SK-N-SH (cell line): ENCODE measurements around the gene TCF12.

Experiments used
- EP300 ChIP-seq, 2 experiments: IDR thresholded peaks; 2 replicates each; pipeline versions ENCODE4 v1.4.0 to v1.6.1; 2012; ENCODE audit warnings: borderline replicate concordance in 1 of 2, low read depth in 1 of 2, low read length in 1 of 2
- JUND ChIP-seq: IDR thresholded peaks from 2 replicates; pipeline ENCODE4 v1.4.0; 2012
- MXI1 ChIP-seq: IDR thresholded peaks from 2 replicates; pipeline ENCODE4 v1.6.1; 2012; ENCODE audit warnings: mild to moderate bottlenecking, low read depth, low read length, improper control_type of control experiment
- RAD21 ChIP-seq: IDR thresholded peaks from 2 replicates; pipeline ENCODE4 v1.6.1; 2012; ENCODE audit warnings: mild to moderate bottlenecking, low read length
- RFX5 ChIP-seq: IDR thresholded peaks from 2 replicates; pipeline ENCODE4 v1.6.1; 2012; ENCODE audit warnings: mild to moderate bottlenecking, improper control_type of control experiment, low read length
- SIN3A ChIP-seq: IDR thresholded peaks from 2 replicates; pipeline ENCODE4 v1.6.1; 2012; ENCODE audit warnings: low read depth, mild to moderate bottlenecking, low read length, moderate library complexity, borderline replicate concordance
- TF ChIP-seq, protein P1 (sequence below): fragments of 200-600 bp; sonication (generic); IDR thresholded peaks from 2 replicates; pipeline ENCODE4 v1.6.1; 2017; ENCODE audit warnings: antibody characterized with exemption, mild to moderate bottlenecking, moderate library complexity

DNA sequence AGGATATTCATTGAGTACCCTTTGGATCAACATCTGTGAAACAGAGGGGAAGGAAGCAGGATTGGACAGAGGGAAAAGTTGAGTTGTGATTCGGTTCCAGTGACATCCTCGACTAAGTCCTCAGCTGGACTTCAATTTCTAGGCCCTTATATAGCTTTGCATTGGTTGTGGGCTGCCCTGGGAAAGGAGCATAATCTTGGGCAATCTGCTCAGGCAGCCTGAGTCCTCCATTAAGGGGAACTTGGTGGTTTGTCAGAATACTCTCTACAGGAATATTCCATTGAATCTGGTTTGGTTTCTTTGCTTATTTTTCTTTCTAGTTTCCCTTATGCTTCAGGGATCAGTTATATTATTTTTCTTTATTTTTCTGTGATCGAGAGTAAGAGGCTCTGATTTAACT is 94.1 kb downstream of the TCF12 start:
- TF ChIP-seq, protein P1, sequence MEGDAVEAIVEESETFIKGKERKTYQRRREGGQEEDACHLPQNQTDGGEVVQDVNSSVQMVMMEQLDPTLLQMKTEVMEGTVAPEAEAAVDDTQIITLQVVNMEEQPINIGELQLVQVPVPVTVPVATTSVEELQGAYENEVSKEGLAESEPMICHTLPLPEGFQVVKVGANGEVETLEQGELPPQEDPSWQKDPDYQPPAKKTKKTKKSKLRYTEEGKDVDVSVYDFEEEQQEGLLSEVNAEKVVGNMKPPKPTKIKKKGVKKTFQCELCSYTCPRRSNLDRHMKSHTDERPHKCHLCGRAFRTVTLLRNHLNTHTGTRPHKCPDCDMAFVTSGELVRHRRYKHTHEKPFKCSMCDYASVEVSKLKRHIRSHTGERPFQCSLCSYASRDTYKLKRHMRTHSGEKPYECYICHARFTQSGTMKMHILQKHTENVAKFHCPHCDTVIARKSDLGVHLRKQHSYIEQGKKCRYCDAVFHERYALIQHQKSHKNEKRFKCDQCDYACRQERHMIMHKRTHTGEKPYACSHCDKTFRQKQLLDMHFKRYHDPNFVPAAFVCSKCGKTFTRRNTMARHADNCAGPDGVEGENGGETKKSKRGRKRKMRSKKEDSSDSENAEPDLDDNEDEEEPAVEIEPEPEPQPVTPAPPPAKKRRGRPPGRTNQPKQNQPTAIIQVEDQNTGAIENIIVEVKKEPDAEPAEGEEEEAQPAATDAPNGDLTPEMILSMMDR, result no peak
- TF ChIP-seq EP300 (IDR thresholded peaks at IDR 0.05; ENCODE audit: borderline replicate concordance in 1 of 2, low read depth in 1 of 2, low read length in 1 of 2), result no peak
- TF ChIP-seq RAD21, result no peak
- TF ChIP-seq JUND, result no peak
- TF ChIP-seq SIN3A, result no peak
- TF ChIP-seq MXI1, result no peak
- TF ChIP-seq RFX5, result no peak
